Measurements from ENCODE around the gene GPC3. TPM values are rescaled to one million over a fixed set of nuclear protein-coding genes. Genes with fewer than 3 reads are reported as not detected.
"Not testable (repeated sequence)": the region's sequence is repeated elsewhere in the genome, so short reads cannot be mapped to it uniquely, and the experiment has no call there.

GPC3 gene
- total RNA-seq, 1 donor from 2014 or later: not detected

GRCh38 chrX:133892337-133892736, 93.1 kb downstream of the GPC3 start:
- no peak for DNase-seq (ENCODE audit: low read depth in 2 of 2)

GRCh38 chrX:133888984-133889383, 96.4 kb downstream of the GPC3 start:
- DNase-seq (ENCODE audit: low read depth in 2 of 2): no peak

GRCh38 chrX:133888084-133888483, 97.3 kb downstream of the GPC3 start:
- DNase-seq (ENCODE audit: low read depth in 2 of 2): not testable (repeated sequence)

GRCh38 chrX:133884430-133885394, 100.7 kb downstream of the GPC3 start:
- no peak for DNase-seq (ENCODE audit: low read depth in 2 of 2)

- no peak for DNase-seq (ENCODE audit: low read depth in 2 of 2)
Observed at GRCh38 chrX:133881893-133882292, 103.5 kb downstream of the GPC3 start.

- no peak for DNase-seq (ENCODE audit: low read depth in 2 of 2)
Observed at GRCh38 chrX:133881007-133881406, 104.4 kb downstream of the GPC3 start.

GRCh38 chrX:133880032-133880443, 105.4 kb downstream of the GPC3 start:
- no peak for DNase-seq (ENCODE audit: low read depth in 2 of 2)

- no peak for DNase-seq (ENCODE audit: low read depth in 2 of 2)
Observed at GRCh38 chrX:133878710-133879109, 106.7 kb downstream of the GPC3 start.

- DNase-seq (ENCODE audit: low read depth in 2 of 2): no peak
Observed at GRCh38 chrX:133876646-133877045, 108.7 kb downstream of the GPC3 start.

- no peak for DNase-seq (ENCODE audit: low read depth in 2 of 2)
Observed at GRCh38 chrX:133869270-133869669, 116.1 kb downstream of the GPC3 start.

GRCh38 chrX:133868682-133869081, 116.7 kb downstream of the GPC3 start:
- DNase-seq (ENCODE audit: low read depth in 2 of 2): no peak

GRCh38 chrX:133868250-133868649, 117.1 kb downstream of the GPC3 start:
- no peak for DNase-seq (ENCODE audit: low read depth in 2 of 2)

- no peak for DNase-seq (ENCODE audit: low read depth in 2 of 2)
Observed at GRCh38 chrX:133865761-133866471, 119.5 kb downstream of the GPC3 start.

- DNase-seq (ENCODE audit: low read depth in 2 of 2): no peak
Observed at GRCh38 chrX:133864236-133864635, 121.2 kb downstream of the GPC3 start.

GRCh38 chrX:133859860-133860259, 125.5 kb downstream of the GPC3 start:
- no peak for DNase-seq (ENCODE audit: low read depth in 2 of 2)

- DNase-seq (ENCODE audit: low read depth in 2 of 2): no peak
Observed at GRCh38 chrX:133859336-133859735, 126.1 kb downstream of the GPC3 start.

GRCh38 chrX:133857640-133858269, 127.6 kb downstream of the GPC3 start:
- no peak for DNase-seq (ENCODE audit: low read depth in 2 of 2)

- no peak for DNase-seq (ENCODE audit: low read depth in 2 of 2)
Observed at GRCh38 chrX:133856819-133857218, 128.6 kb downstream of the GPC3 start.

- no peak for DNase-seq (ENCODE audit: low read depth in 2 of 2)
Observed at GRCh38 chrX:133854290-133854689, 131.1 kb downstream of the GPC3 start.

- DNase-seq (ENCODE audit: low read depth in 2 of 2): no peak
Observed at GRCh38 chrX:133852837-133853356, 132.5 kb downstream of the GPC3 start.

GRCh38 chrX:133852401-133852800, 133.0 kb downstream of the GPC3 start:
- no peak for DNase-seq (ENCODE audit: low read depth in 2 of 2)

GRCh38 chrX:133850399-133850798, 135.0 kb downstream of the GPC3 start:
- no peak for DNase-seq (ENCODE audit: low read depth in 2 of 2)

All from lung microvascular endothelial cell (primary cell).